K562 (cell line): ENCODE measurements around the gene PRF1. TPM values are rescaled to one million over a fixed set of nuclear protein-coding genes. Genes with fewer than 3 reads are reported as not detected.

Experiments
- CBX5 ChIP-seq: IDR thresholded peaks from 2 replicates; pipeline ENCODE4 v1.6.1; 2014; ENCODE audit warnings: low read depth, borderline replicate concordance
- FOS ChIP-seq: IDR thresholded peaks from 3 replicates; pipeline ENCODE4 v1.6.1; 2011; ENCODE audit not compliant: insufficient read length; ENCODE audit errors: extremely low read depth
- FOXJ3 ChIP-seq: sonication (generic); formaldehyde crosslinking; IDR thresholded peaks from 2 replicates; pipeline ENCODE4 v1.4.0; 2020; ENCODE audit warnings: mild to moderate bottlenecking, missing genetic modification reagents
- HMG20A ChIP-seq: fragments of 450-650 bp; formaldehyde crosslinking; conservative IDR thresholded peaks from 2 replicates; pipeline ENCODE4 v1.4.0; 2020; ENCODE audit warnings: mild to moderate bottlenecking, mixed read lengths
- MAFF ChIP-seq: IDR thresholded peaks from 2 replicates; pipeline ENCODE4 v1.6.1; 2012; ENCODE audit warnings: low read length, improper control_type of control experiment
- PTBP1 ChIP-seq: fragments of 200-400 bp; formaldehyde crosslinking; IDR thresholded peaks from 2 replicates; pipeline ENCODE4 v1.6.1; 2017; ENCODE audit warnings: low read depth, low read length
- RAD21 ChIP-seq, 2 experiments: fragments of 250-450 bp in 1 of 2; fragments of 450-650 bp in 1 of 2; sonication (Bioruptor Pico) in 1 of 2; formaldehyde crosslinking in 1 of 2; IDR thresholded peaks in 1 of 2; conservative IDR thresholded peaks in 1 of 2; 2 replicates each; pipeline versions ENCODE4 v1.4.0 to v1.8.0; 2020 to 2022; ENCODE audit warnings: mild to moderate bottlenecking in 2 of 2, moderate library complexity in 1 of 2
- RBM22 ChIP-seq: fragments of 200-400 bp; formaldehyde crosslinking; IDR thresholded peaks from 2 replicates; pipeline ENCODE4 v1.6.1; 2018; ENCODE audit warnings: low read length, low read depth; ENCODE audit not compliant: poor library complexity, severe bottlenecking
- RNF2 ChIP-seq: sonication (generic); IDR thresholded peaks from 2 replicates; pipeline ENCODE4 v1.6.1; 2016
- SAP30 ChIP-seq: fragments of 200-600 bp; sonication (generic); IDR thresholded peaks from 2 replicates; pipeline ENCODE4 v1.6.1; 2012; ENCODE audit warnings: borderline replicate concordance, low read depth, mild to moderate bottlenecking, moderate library complexity, low read length, control low read depth, inconsistent platforms; ENCODE audit not compliant: insufficient read depth, poor library complexity, severe bottlenecking
- SRSF1 ChIP-seq: fragments of 200-400 bp; formaldehyde crosslinking; IDR thresholded peaks from 2 replicates; pipeline ENCODE4 v1.6.1; 2017; ENCODE audit warnings: mild to moderate bottlenecking, low read depth, low read length, moderate library complexity
- STAT5B ChIP-seq: fragments of 250-450 bp; sonication (Bioruptor Pico); IDR thresholded peaks from 2 replicates; pipeline ENCODE4 v1.8.0; 2021; ENCODE audit warnings: mild to moderate bottlenecking, inconsistent platforms
- TARDBP ChIP-seq: fragments of 450-650 bp; IDR thresholded peaks from 2 replicates; pipeline ENCODE4 v1.6.1; 2016
- ZNF41 ChIP-seq: fragments of 250-450 bp; sonication (Bioruptor Pico); conservative IDR thresholded peaks from 2 replicates; pipeline ENCODE4 v1.4.0; 2020; ENCODE audit warnings: mild to moderate bottlenecking
- polyA plus RNA-seq, 8 experiments: library from polyadenylated mRNA; depleted of rRNA in 4 of 8; stranded (reverse) in 5 of 8; unstranded in 3 of 8; fragments of >200 nt; fragmentation: Nextera tagmentation in 2 of 8; fragmentation: Illumina TruSeq in 1 of 8; extraction: Ambion mirVana in 2 of 8; extraction: Trizol in 1 of 8; gene quantifications; 2 replicates each; pipeline versions ENCODE4 v1.2.1 to v1.2.3, GENCODE V29; 2011 to 2014; ENCODE audit warnings: inconsistent platforms in 1 of 8, missing spikeins in 1 of 8
- total RNA-seq, 7 experiments: library from RNA; depleted of rRNA in 6 of 7; stranded (reverse); fragments of >200 nt in 6 of 7; fragmentation: Illumina TruSeq in 2 of 7; extraction: Trizol in 2 of 7; gene quantifications; 2 replicates each; pipeline versions ENCODE4 v1.2.1 to v1.2.3, GENCODE V29; 2011 to 2021; ENCODE audit warnings: low replicate concordance in 1 of 7
- TF ChIP-seq, protein P1 (sequence below): fragments of 200-800 bp; sonication (Bioruptor generic); IDR thresholded peaks from 2 replicates; pipeline ENCODE4 v1.6.1; 2016; ENCODE audit warnings: missing genetic modification characterization, missing compliant biosample characterization
- TF ChIP-seq, protein P2 (sequence below): fragments of 250-450 bp; sonication (Bioruptor Pico); IDR thresholded peaks from 2 replicates; pipeline ENCODE4 v1.5.0; 2021; ENCODE audit warnings: mild to moderate bottlenecking, moderate library complexity
- TF ChIP-seq, protein P3 (sequence below): sonication (generic); IDR thresholded peaks from 2 replicates; pipeline ENCODE4 v1.6.1; 2016
- TF ChIP-seq, protein P4 (sequence below): fragments of 250-450 bp; sonication (Bioruptor Pico); IDR thresholded peaks from 2 replicates; pipeline ENCODE4 v1.8.0; 2021; ENCODE audit warnings: moderate library complexity, mild to moderate bottlenecking, inconsistent platforms

Gene PRF1
- total and polyA plus RNA-seq, 9 of the 15 experiments (the other 6 are each of a cell fraction or from before 2014, with no cell fraction given): 3.8 to 8.6 (median 6.3) TPM

DNA sequence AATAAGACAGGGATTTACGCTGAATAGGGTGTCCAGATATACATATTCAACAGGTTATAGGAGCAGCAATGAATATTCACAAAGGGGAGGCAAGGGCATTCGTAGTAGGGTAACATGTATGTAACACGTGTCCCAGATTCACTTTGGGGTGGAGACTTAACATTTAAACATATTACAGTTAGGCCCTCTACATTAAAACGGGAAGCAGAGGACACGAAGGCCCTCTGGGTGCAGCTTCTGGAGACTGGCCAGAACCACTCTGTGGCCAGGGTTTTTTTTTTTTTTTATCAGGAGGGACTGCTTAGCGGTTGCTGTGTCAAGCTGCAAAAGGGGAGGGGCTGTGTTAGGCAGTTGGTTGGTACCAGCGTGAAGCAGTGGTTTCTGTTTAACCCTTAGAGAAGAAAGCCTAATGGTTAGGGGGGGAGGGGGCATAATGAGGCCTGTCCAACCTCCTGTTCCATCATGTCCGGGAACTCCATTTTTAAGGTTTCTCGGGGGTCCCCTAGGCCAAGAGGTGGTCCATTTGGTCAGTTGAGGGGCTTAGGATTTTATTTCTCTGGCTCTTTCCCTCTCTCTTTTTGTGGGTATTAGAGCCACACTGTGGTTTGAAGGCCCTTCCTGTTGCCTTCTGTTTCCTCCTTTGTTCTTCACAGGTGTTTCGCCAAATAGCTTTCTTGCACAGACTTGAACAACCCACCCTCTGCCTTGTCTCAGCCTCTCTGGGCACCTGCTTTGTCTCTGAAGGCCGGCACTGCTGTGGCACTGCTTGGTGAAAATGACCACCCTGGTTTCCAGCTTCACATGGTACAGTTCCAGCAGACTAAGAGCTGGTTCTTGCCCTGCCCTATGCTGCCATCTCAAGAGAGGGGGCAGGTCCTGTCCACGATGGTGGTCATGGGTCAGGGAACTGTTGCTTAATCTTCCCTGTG is 26.4 kb downstream of the PRF1 start (continued):
- TF ChIP-seq, protein P1, sequence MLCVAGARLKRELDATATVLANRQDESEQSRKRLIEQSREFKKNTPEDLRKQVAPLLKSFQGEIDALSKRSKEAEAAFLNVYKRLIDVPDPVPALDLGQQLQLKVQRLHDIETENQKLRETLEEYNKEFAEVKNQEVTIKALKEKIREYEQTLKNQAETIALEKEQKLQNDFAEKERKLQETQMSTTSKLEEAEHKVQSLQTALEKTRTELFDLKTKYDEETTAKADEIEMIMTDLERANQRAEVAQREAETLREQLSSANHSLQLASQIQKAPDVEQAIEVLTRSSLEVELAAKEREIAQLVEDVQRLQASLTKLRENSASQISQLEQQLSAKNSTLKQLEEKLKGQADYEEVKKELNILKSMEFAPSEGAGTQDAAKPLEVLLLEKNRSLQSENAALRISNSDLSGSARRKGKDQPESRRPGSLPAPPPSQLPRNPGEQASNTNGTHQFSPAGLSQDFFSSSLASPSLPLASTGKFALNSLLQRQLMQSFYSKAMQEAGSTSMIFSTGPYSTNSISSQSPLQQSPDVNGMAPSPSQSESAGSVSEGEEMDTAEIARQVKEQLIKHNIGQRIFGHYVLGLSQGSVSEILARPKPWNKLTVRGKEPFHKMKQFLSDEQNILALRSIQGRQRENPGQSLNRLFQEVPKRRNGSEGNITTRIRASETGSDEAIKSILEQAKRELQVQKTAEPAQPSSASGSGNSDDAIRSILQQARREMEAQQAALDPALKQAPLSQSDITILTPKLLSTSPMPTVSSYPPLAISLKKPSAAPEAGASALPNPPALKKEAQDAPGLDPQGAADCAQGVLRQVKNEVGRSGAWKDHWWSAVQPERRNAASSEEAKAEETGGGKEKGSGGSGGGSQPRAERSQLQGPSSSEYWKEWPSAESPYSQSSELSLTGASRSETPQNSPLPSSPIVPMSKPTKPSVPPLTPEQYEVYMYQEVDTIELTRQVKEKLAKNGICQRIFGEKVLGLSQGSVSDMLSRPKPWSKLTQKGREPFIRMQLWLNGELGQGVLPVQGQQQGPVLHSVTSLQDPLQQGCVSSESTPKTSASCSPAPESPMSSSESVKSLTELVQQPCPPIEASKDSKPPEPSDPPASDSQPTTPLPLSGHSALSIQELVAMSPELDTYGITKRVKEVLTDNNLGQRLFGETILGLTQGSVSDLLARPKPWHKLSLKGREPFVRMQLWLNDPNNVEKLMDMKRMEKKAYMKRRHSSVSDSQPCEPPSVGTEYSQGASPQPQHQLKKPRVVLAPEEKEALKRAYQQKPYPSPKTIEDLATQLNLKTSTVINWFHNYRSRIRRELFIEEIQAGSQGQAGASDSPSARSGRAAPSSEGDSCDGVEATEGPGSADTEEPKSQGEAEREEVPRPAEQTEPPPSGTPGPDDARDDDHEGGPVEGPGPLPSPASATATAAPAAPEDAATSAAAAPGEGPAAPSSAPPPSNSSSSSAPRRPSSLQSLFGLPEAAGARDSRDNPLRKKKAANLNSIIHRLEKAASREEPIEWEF (CRISPR knock-in tag): peak; percentile 80; the same call in 1 of the 2 replicates
- TF ChIP-seq RAD21 (CRISPR knock-in tag; conservative IDR thresholded peaks at IDR 0.05 in 1 of 2, IDR thresholded peaks at IDR 0.05 in 1 of 2) (no peak; a peak in 2 of 4 replicates), SAP30 (no peak), CBX5 (0 out of 2 replicates have a peak, but pooled peaks have one; percentile 61), TARDBP (no peak), STAT5B (CRISPR knock-in tag) (no peak), HMG20A (CRISPR knock-in tag) (no peak), MAFF (no peak; the same call in 1 of the 2 replicates), FOS (no peak), SRSF1 (no peak), RBM22 (no peak), RNF2 (peak; percentile 69), PTBP1 (no peak), ZNF41 (CRISPR knock-in tag) (no peak), FOXJ3 (CRISPR knock-in tag) (no peak)
- TF ChIP-seq, protein P2, sequence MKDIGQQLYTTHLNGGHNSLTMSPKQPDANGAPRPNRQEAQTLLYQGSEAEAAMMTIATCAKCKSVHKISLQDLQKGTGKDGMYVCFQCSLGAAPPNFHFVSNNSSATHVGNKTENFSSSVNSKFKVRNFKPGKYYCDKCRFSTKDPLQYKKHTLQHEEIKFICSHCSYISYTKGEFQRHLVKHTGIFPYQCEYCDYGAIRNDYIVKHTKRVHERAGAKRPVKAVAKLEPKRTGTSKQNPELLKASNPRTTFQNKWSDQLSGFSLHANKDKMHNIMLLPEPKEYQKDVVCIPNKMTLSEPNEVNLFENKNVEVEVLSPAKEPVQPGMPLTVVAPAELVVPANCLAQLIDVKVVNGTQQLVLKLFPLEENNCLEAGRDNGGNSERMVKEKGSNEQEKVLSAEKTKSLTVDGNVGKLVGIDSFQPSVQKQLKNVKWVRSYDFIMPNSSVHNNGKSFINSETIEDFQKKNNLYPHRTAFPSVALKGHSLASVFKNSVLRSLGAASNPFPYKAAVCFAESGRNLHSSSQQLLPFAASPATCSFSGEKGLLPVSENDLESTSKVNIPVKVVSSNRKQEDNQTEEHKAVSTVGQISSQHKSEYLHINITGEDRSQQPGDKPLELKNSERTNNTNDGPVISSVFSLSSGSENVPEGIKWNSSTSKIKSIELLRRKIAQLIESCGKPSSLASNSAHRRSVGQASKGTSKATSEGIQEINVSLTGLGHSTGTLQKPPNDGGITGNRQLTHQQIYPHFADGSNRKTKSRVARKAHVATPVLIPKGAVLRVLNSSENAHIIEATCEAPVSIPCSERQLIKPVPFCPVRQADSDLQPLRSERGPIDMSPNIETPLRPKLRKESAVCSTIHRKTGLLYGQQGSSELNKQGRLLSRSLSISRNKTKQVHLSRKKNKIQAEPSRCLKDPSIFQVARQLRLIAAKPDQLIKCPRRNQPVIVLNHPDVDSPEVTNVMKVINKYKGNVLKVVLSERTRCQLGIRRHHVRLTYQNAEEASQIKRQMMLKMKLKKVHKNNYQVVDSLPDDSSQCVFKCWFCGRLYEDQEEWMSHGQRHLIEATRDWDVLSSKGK (CRISPR knock-in tag): no peak
- TF ChIP-seq, protein P3, sequence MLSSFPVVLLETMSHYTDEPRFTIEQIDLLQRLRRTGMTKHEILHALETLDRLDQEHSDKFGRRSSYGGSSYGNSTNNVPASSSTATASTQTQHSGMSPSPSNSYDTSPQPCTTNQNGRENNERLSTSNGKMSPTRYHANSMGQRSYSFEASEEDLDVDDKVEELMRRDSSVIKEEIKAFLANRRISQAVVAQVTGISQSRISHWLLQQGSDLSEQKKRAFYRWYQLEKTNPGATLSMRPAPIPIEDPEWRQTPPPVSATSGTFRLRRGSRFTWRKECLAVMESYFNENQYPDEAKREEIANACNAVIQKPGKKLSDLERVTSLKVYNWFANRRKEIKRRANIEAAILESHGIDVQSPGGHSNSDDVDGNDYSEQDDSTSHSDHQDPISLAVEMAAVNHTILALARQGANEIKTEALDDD: peak; percentile 90
- TF ChIP-seq, protein P4, sequence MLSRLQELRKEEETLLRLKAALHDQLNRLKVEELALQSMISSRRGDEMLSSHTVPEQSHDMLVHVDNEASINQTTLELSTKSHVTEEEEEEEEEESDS (CRISPR knock-in tag): no peak
